Ovary (tissue), 9 donors: ENCODE results near the gene HTRA1. TPM values are rescaled to one million over a fixed set of nuclear protein-coding genes. Genes with fewer than 3 reads are reported as not detected.

Experiments
- DNase-seq, 5 donors: peaks; one replicate each; pipeline ENCODE4 v3.0.0-alpha.2; 2019 to 2020
- H3K27ac ChIP-seq, 2 donors: fragments of 200-600 bp; one replicate each; pipeline versions ENCODE4 v1.5.1 to v1.8.0; 2019 to 2022
- H3K27me3 ChIP-seq: fragments of 200-600 bp; one replicate; pipeline ENCODE4 v1.8.0; 2022
- H3K36me3 ChIP-seq: fragments of 200-600 bp; sonication (generic); one replicate; pipeline ENCODE4 v1.5.1; 2019
- H3K4me1 ChIP-seq: one replicate; pipeline ENCODE4 v1.8.1; 2013; ENCODE audit warnings: mild to moderate bottlenecking, moderate library complexity; ENCODE audit not compliant: insufficient read depth
- H3K4me3 ChIP-seq: fragments of 200-600 bp; sonication (generic); one replicate; pipeline ENCODE4 v1.5.1; 2017
- H3K9me3 ChIP-seq, 2 donors: fragments of 200-600 bp in 1 of 2; sonication (generic) in 1 of 2; one replicate each; pipeline versions ENCODE4 v1.5.1 to v1.8.1; 2013 to 2019; ENCODE audit warnings: mild to moderate bottlenecking in 1 of 2, moderate library complexity in 1 of 2
- EP300 ChIP-seq: sonication (generic); formaldehyde crosslinking; IDR thresholded peaks from one replicate; pipeline ENCODE4 v1.6.1; 2017; ENCODE audit warnings: antibody characterized with exemption
- POLR2A ChIP-seq: fragments of 450-650 bp; IDR thresholded peaks from one replicate; pipeline ENCODE4 v1.6.1; 2017; ENCODE audit warnings: antibody characterized with exemption, mild to moderate bottlenecking, moderate library complexity
- intact Hi-C, 4 donors: fragments of 100-400 bp; cut with DNase I; formaldehyde crosslinking; loops; one replicate each; pipeline versions ENCODE4 v1.11.0 to v1.15.1; 2022 to 2023
- microRNA-seq, 3 donors: library from miRNA; unstranded; fragments of <30 nt; microRNA quantifications; one replicate each; pipeline versions ENCODE4 to v1.2.0, GENCODE V29; 2019 to 2020
- polyA plus RNA-seq, 2 donors: library from polyadenylated mRNA; stranded (reverse); fragments of 200-250 nt in 1 of 2; fragments of 350-450 nt in 1 of 2; fragmentation: Illumina TruSeq in 1 of 2; extraction: RNeasy Lipid Tissue Mini Kit (QIAGEN cat#74804) in 1 of 2; gene quantifications; one replicate each; pipeline ENCODE4 v1.2.3, GENCODE V29; 2013 to 2014
- small RNA-seq: library from RNA; depleted of rRNA; stranded (forward); fragments of <200 nt; gene quantifications from one replicate; pipeline ENCODE3, GENCODE V24; 2016
- total RNA-seq, 7 donors: library from RNA; depleted of rRNA in 2 of 7; stranded (reverse); fragments of >200 nt in 2 of 7; fragmentation: NEBNext Ultra II Directional in 3 of 7; extraction: Animal tissue kit (Norgen Biotek cat#: 25700) in 3 of 7; gene quantifications; one replicate each; pipeline versions ENCODE4 v1.1.0 to v1.2.4, GENCODE V29; 2016 to 2023
- TF ChIP-seq, protein P1 (sequence below), 3 donors: fragments of 450-650 bp in 2 of 3; fragments of 200-600 bp in 1 of 3; IDR thresholded peaks; one replicate each; pipeline versions ENCODE4 v1.5.1 to v1.8.0; 2016 to 2022; ENCODE audit warnings: antibody characterized with exemption in 3 of 3, mild to moderate bottlenecking in 1 of 3
- donor health status: DM: no; HTN: no; CAD: no; lungs with moderate emphysema.
- donor health status: DM: no; HTN: no; CAD: no.
- donor health status: Bipolar disorder and iron deficiency.
- donor health status: DM: yes; HTN: yes; CAD: no.
- donor health status: DM: no; HTN: no; CAD: no.
- donor health status: DM: yes; HTN: yes; CAD: no.

Gene HTRA1
- total and polyA plus RNA-seq, 9 donors = 194 to 947 (median 356) TPM

DNA sequence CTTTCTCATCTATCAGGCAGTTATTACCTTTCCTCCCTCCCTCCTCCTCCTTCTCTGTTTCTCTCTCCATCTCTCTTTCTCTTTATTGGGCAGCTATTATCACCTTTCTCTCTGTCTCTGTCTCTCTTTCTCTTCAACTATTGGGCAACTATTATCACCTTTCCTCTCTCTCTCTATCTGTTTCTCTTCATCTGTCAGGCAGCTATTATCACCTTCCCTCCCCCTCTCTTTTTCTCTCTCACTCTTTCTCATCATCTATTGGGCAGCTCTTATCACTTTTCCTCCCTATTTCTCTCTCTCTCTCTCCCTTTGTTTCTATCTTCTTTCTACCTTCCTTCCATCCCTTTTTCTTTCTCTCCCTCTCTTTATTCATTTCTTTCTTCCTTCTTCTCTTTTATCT lies 100.4 kb downstream of the HTRA1 start:
- no peak for DNase-seq
- H3K27ac ChIP-seq = no peak overlapping the region
- TF ChIP-seq EP300 (no peak), POLR2A (no peak)
- TF ChIP-seq, protein P1, sequence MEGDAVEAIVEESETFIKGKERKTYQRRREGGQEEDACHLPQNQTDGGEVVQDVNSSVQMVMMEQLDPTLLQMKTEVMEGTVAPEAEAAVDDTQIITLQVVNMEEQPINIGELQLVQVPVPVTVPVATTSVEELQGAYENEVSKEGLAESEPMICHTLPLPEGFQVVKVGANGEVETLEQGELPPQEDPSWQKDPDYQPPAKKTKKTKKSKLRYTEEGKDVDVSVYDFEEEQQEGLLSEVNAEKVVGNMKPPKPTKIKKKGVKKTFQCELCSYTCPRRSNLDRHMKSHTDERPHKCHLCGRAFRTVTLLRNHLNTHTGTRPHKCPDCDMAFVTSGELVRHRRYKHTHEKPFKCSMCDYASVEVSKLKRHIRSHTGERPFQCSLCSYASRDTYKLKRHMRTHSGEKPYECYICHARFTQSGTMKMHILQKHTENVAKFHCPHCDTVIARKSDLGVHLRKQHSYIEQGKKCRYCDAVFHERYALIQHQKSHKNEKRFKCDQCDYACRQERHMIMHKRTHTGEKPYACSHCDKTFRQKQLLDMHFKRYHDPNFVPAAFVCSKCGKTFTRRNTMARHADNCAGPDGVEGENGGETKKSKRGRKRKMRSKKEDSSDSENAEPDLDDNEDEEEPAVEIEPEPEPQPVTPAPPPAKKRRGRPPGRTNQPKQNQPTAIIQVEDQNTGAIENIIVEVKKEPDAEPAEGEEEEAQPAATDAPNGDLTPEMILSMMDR (IDR thresholded peaks at IDR 0.05) = no peak
- H3K9me3 ChIP-seq = no peaks in the 10 kb centered on the region
- no peaks in the 10 kb centered on the region for H3K27me3 ChIP-seq
- H3K36me3 ChIP-seq = no peaks in the 10 kb centered on the region
- peaks cover 1% of the 10 kb centered on the region for H3K4me1 ChIP-seq
- intact Hi-C loops = loop anchor here in 3 of 4 donors (5.0 to 10.0 kb wide), 3 partner anchors 97 to 127 kb away; partner anchors contain the start of gene HTRA1 (in 1 of the 3)
- H3K4me3 ChIP-seq = no peak overlapping the region

Small RNA genes lying within 50 kb of the gene (microRNA-seq; reads per million reads assigned to microRNA genes)
- 0.16 to 0.38 (median 0.18) reads per million in 3 donors for gene MIR3941

Small RNA genes lying within 50 kb of the gene (small RNA-seq; reads per million reads assigned to genes)
- not detected for gene MIR3941

Other genes with a start within 250 kb of the HTRA1 start
- gene BTBD16, start 190.3 kb upstream of the HTRA1 start, total RNA-seq = 1 to 10 TPM in 1 of 7 donors, under 1 TPM in 1, not detected in 5; 0.42 to 1.8 TPM
- not detected for gene BTBD16, start 190.3 kb upstream of the HTRA1 start, polyA plus RNA-seq
- gene PLEKHA1, start 86.8 kb upstream of the HTRA1 start, total RNA-seq = 10 to 100 TPM; 22.0 to 31.1 (median 28.4) TPM
- gene PLEKHA1, start 86.8 kb upstream of the HTRA1 start, polyA plus RNA-seq = 10 to 100 TPM; 16.7 to 19.1 TPM
- not detected for gene ARMS2, start 6.9 kb upstream of the HTRA1 start, total RNA-seq
- gene ARMS2, start 6.9 kb upstream of the HTRA1 start, polyA plus RNA-seq = not detected
- gene DMBT1, start 99.2 kb downstream of the HTRA1 start, total RNA-seq = under 1 TPM in 5 of 7 donors, not detected in 2; 0.05 to 0.46 (median 0.12) TPM
- gene DMBT1, start 99.2 kb downstream of the HTRA1 start, polyA plus RNA-seq = under 1 TPM; 0.03 to 0.05 TPM
- gene C10orf120, start 238.3 kb downstream of the HTRA1 start, total RNA-seq = not detected
- not detected for gene C10orf120, start 238.3 kb downstream of the HTRA1 start, polyA plus RNA-seq